HFFc6 (cell line): Measurements from ENCODE around the gene RAPGEF1. TPM values are rescaled to one million over a fixed set of nuclear protein-coding genes. Genes with fewer than 3 reads are reported as not detected.

Experiments used
- DNase-seq: peaks from one replicate; pipeline ENCODE4 v3.0.0-alpha.2; 2018
- H3K27ac Mint-ChIP-seq: 2 replicates; pipeline ENCODE4 v1.8.0; 2020; ENCODE audit warnings: mild to moderate bottlenecking, mixed read lengths
- H3K27me3 Mint-ChIP-seq: 2 replicates; pipeline ENCODE4 v1.8.0; 2021; ENCODE audit warnings: mild to moderate bottlenecking, moderate library complexity, mixed read lengths; ENCODE audit not compliant: insufficient read depth
- H3K36me3 Mint-ChIP-seq: 2 replicates; pipeline ENCODE4 v1.8.0; 2021; ENCODE audit warnings: low read depth, mixed read lengths
- H3K4me1 Mint-ChIP-seq: 2 replicates; pipeline ENCODE4 v1.8.0; 2020; ENCODE audit warnings: low read depth, mixed read lengths
- H3K4me3 Mint-ChIP-seq: 2 replicates; pipeline ENCODE4 v1.8.0; 2020; ENCODE audit warnings: mild to moderate bottlenecking, moderate library complexity, mixed read lengths
- H3K9me3 Mint-ChIP-seq: 2 replicates; pipeline ENCODE4 v1.8.0; 2020; ENCODE audit warnings: mild to moderate bottlenecking, mixed read lengths
- CTCF ChIP-seq: fragments of 200-600 bp; sonication (generic); IDR thresholded peaks from 2 replicates; pipeline ENCODE4 v1.5.0; 2021; ENCODE audit warnings: antibody characterized with exemption, mild to moderate bottlenecking
- total RNA-seq, 6 experiments: library from RNA; stranded (reverse); fragmentation: NEBNext Ultra II Directional; extraction: Animal tissue kit (Norgen Biotek cat#: 25700); gene quantifications; 2 replicates in 1 of 6; 3 replicates in 5 of 6; pipeline ENCODE4 v1.2.3, GENCODE V29; 2021

RAPGEF1 gene
- total RNA-seq, 6 experiments from 2014 or later, result 38.6 to 46.6 (median 42.3) TPM

DNA sequence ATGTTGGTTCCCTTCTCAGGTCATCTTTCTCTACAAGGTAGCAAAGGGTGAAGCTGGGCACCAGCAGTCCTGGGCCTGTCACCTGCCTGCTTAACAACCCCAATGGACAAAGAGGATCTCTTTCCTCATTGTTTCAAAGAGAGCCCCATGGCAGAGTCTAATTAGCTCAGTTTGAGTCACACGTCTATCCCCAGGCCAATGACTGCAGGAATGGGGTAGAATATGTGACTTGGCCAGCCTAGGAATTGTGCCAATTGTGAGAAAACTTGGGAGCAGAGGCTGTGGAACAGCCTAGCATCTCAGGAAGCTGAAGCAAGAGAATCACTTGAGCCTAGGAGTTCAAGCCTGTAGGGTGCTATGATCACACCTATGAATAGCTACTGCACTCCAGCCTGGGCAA lies 3.6 kb upstream of the RAPGEF1 start:
- Mint-ChIP-seq H3K4me3 (no peak overlapping the region), H3K27ac (no peak overlapping the region; the same call in 1 of the 2 replicates), H3K4me1 (peaks cover 22% of the 10 kb centered on the region), H3K9me3 (no peaks in the 10 kb centered on the region), H3K36me3 (no peaks in the 10 kb centered on the region), H3K27me3 (peaks cover 3% of the 10 kb centered on the region)
- peak; percentile 48 for DNase-seq
- no peak for TF ChIP-seq CTCF

- Mint-ChIP-seq H3K4me1 (peaks cover 24% of the 10 kb centered on the region), H3K4me3 (no peak overlapping the region), H3K9me3 (no peaks in the 10 kb centered on the region), H3K36me3 (no peaks in the 10 kb centered on the region), H3K27ac (no peak overlapping the region; the same call in 1 of the 2 replicates), H3K27me3 (no peaks in the 10 kb centered on the region; the same call in none of the 2 replicates)
- TF ChIP-seq CTCF, result no peak
- no peak for DNase-seq
These were observed 3.2 kb upstream of the RAPGEF1 start for GRCh38 chr9:131743096-131743495.

DNA sequence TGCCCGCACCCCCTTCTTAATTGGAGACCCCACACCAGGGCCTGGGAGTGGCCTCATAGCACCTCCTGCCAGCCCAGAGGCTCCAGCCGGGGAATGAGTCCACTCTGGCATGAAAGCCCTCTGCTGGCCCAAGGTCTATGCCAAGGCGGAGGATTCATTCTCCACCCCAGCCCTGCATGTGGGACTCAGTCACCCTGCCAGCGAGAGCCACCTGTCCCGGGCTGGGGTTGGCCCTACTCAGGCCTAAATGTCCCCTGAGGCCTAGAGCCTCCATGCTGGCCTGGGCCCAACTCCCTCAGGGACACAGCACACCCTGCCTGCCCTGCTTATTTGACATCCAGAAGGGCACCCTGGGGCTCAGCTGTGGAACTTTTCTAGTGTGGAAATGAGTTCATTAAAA lies 1.0 kb upstream of the RAPGEF1 start:
- Mint-ChIP-seq H3K4me3 (peak overlapping the region; percentile 32; the same call in 1 of the 2 replicates), H3K27me3 (no peaks in the 10 kb centered on the region; the same call in none of the 2 replicates), H3K9me3 (no peaks in the 10 kb centered on the region), H3K27ac (no peak overlapping the region), H3K4me1 (peaks cover 39% of the 10 kb centered on the region), H3K36me3 (peaks cover 1% of the 10 kb centered on the region; the same call in 1 of the 2 replicates)
- no peak for DNase-seq
- no peak for TF ChIP-seq CTCF

DNA sequence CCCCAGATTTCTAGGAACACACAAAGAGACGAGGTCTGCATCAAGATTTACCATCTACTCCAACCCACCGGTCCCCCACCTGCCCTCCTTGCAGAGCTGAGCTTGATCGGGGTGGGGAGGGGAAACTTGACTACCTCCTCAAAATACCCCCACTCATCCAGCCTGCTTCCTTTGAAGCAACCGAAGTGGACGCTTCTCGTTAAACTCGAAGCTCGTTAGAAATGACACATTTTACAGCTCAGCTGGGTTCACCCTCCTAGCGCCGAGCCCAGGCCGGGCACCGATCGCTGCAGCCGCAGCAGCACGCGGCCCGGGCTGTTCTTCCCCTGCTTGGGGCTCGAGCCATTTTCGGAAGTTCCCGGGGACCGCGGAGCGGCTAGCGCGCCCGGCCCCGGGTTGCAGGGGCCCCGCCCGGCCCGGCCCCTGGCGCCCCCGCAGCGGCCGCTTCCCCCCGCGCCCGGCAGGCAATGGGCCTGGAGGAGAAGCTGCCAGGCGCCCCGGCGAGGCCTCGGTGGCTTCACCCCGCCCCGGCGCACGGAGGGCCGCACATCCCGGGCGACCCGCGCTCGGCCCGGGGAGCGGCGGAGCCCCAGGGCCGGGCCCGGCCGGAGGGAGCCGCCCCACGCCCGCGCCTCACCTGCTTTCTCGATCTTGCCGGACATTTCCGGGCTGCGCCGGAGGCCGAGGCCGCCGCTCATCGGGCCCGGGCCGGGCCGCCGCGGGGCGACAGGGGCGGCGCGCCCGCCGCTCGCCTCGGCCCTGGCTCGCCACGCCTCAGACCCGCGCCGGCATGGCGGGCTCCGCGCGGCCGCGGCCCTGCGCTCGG lies 530 bp downstream of the RAPGEF1 start:
- no peak for DNase-seq
- H3K4me1 Mint-ChIP-seq, result peaks cover 52% of the 10 kb centered on the region
- H3K27ac Mint-ChIP-seq, result peak overlapping the region; percentile 78
- no peak for TF ChIP-seq CTCF
- H3K27me3 Mint-ChIP-seq, result no peaks in the 10 kb centered on the region; the same call in none of the 2 replicates
- peaks cover 17% of the 10 kb centered on the region for H3K36me3 Mint-ChIP-seq
- peak overlapping the region; percentile 94 for H3K4me3 Mint-ChIP-seq
- no peaks in the 10 kb centered on the region for H3K9me3 Mint-ChIP-seq

- H3K4me3 Mint-ChIP-seq, result peak overlapping the region; percentile 94
- peak overlapping the region; percentile 78 for H3K27ac Mint-ChIP-seq
- peaks cover 52% of the 10 kb centered on the region for H3K4me1 Mint-ChIP-seq
- no peaks in the 10 kb centered on the region for H3K9me3 Mint-ChIP-seq
- no peaks in the 10 kb centered on the region; the same call in none of the 2 replicates for H3K27me3 Mint-ChIP-seq
- no peak for TF ChIP-seq CTCF
- no peak for DNase-seq
- peaks cover 19% of the 10 kb centered on the region for H3K36me3 Mint-ChIP-seq
These were observed 1.4 kb downstream of the RAPGEF1 start for GRCh38 chr9:131738293-131739132.
